HepG2 (cell line): ENCODE results near the gene KCNMA1. TPM values are rescaled to one million over a fixed set of nuclear protein-coding genes. Genes with fewer than 3 reads are reported as not detected.

Experiments used
- ATAC-seq: fragments of 200-7000 bp; cut with Tn5 transposase; 3 replicates; pipeline ENCODE4 v1.9.1; 2020; ENCODE audit warnings: mild to moderate bottlenecking, moderate library complexity
- BruUV-seq: library from RNA; stranded (reverse); fragments of 400-500 nt; replicated peaks from 2 replicates; lab custom pipeline; 2021; lab: Mats Ljungman, UMichigan
- CTCF ChIA-PET: fragments of 300-600 bp; formaldehyde crosslinking; extraction: SDS; loops from one replicate; lab custom pipeline; 2021; ENCODE audit warnings: low total read pairs, inconsistent platforms, low intra/inter-chr PET ratio; lab: Yijun Ruan, JAX
- POLR2A ChIA-PET: fragments of 350-600 bp; sonication (Branson Sonifier 250); formaldehyde crosslinking; loops from one replicate; lab custom pipeline; 2020; ENCODE audit warnings: antibody characterized with exemption, inconsistent platforms; lab: Yijun Ruan, JAX
- DNase-seq: peaks from one replicate; pipeline ENCODE4 v3.0.0-alpha.2; 2015; ENCODE audit warnings: low spot score
- FAIRE-seq: peaks from 3 replicates; lab custom pipeline; 2011; peaks lifted over from hg19 to GRCh38; lab: Jason Lieb, UNC
- H2AFZ ChIP-seq: one replicate; pipeline ENCODE4 v1.6.1; 2011; ENCODE audit warnings: low read length, inconsistent platforms
- H3K27ac ChIP-seq: fragments of 300-600 bp; 3 replicates; pipeline ENCODE4 v1.8.0; 2011; ENCODE audit warnings: mixed run types, mild to moderate bottlenecking, mixed read lengths, low read length, inconsistent platforms; ENCODE audit not compliant: insufficient read depth; ENCODE audit errors: extremely low read length
- H3K27me3 ChIP-seq, 2 experiments: fragments of 200-600 bp in 1 of 2; 2 replicates in 1 of 2; 3 replicates in 1 of 2; pipeline versions ENCODE4 v1.6.0 to v1.8.0; 2011; ENCODE audit warnings: low read length in 2 of 2, mild to moderate bottlenecking in 2 of 2, moderate library complexity in 2 of 2, inconsistent platforms in 1 of 2; ENCODE audit not compliant: insufficient read depth in 2 of 2, control insufficient read depth in 1 of 2
- H3K36me3 ChIP-seq, 2 experiments: fragments of 200-600 bp in 1 of 2; replicated peaks in 1 of 2; 2 replicates in 1 of 2; 3 replicates in 1 of 2; pipeline versions ENCODE4 v1.5.1 to v1.8.0; 2011; ENCODE audit warnings: low read length in 2 of 2, inconsistent platforms in 1 of 2; ENCODE audit not compliant: insufficient read depth in 2 of 2, control insufficient read depth in 1 of 2
- H3K4me1 ChIP-seq: 2 replicates; pipeline ENCODE4 v1.5.1; 2012; ENCODE audit warnings: low read length, inconsistent platforms; ENCODE audit not compliant: insufficient read depth
- H3K4me2 ChIP-seq: 2 replicates; pipeline ENCODE4 v1.6.0; 2011; ENCODE audit warnings: low read depth, low read length, inconsistent platforms
- H3K4me3 ChIP-seq, 3 experiments: fragments of 200-600 bp in 1 of 3; sonication (generic), shearing (Covaris generic) in 1 of 3; replicated peaks in 1 of 3; 2 replicates each; pipeline ENCODE4 v1.5.1; 2011 to 2016; ENCODE audit warnings: low read length in 3 of 3, inconsistent platforms in 2 of 3, low read depth in 2 of 3, mild to moderate bottlenecking in 2 of 3, control low read depth in 1 of 3, mixed read lengths in 1 of 3; ENCODE audit not compliant: insufficient read depth in 1 of 3
- H3K79me2 ChIP-seq: one replicate; pipeline ENCODE4 v1.6.1; 2011; ENCODE audit warnings: low read length, inconsistent platforms; ENCODE audit not compliant: insufficient read depth
- H3K9ac ChIP-seq: 2 replicates; pipeline ENCODE4 v1.6.0; 2011; ENCODE audit warnings: mild to moderate bottlenecking, low read depth, low read length, inconsistent platforms; ENCODE audit not compliant: insufficient read depth
- H3K9me3 ChIP-seq: 2 replicates; pipeline ENCODE4 v1.5.1; 2012; ENCODE audit warnings: mild to moderate bottlenecking, low read length
- H4K20me1 ChIP-seq: 2 replicates; pipeline ENCODE4 v1.6.0; 2011; ENCODE audit warnings: inconsistent platforms, mild to moderate bottlenecking, low read length, moderate library complexity; ENCODE audit not compliant: insufficient read depth
- IKZF1 ChIP-seq: fragments of 450-650 bp; IDR thresholded peaks from 2 replicates; pipeline ENCODE4 v1.7.1; 2016
- RAD21 ChIP-seq: fragments of 450-650 bp; formaldehyde crosslinking; IDR thresholded peaks from 2 replicates; pipeline ENCODE4 v1.5.0; 2020; ENCODE audit warnings: mild to moderate bottlenecking
- YEATS4 ChIP-seq: sonication (generic); formaldehyde crosslinking; IDR thresholded peaks from 2 replicates; pipeline ENCODE4 v1.4.0; 2020; ENCODE audit warnings: missing genetic modification reagents, borderline replicate concordance
- ZFP82 ChIP-seq: sonication (generic); formaldehyde crosslinking; IDR thresholded peaks from 2 replicates; pipeline ENCODE4 v1.5.1; 2020; ENCODE audit warnings: mild to moderate bottlenecking, missing genetic modification reagents, borderline replicate concordance
- ZFYVE20 ChIP-seq: sonication (generic); formaldehyde crosslinking; IDR thresholded peaks from 2 replicates; pipeline ENCODE4 v1.8.0; 2023; ENCODE audit warnings: low read depth, mild to moderate bottlenecking, moderate library complexity, missing genetic modification reagents, borderline replicate concordance
- ZNF160 ChIP-seq: sonication (generic); formaldehyde crosslinking; IDR thresholded peaks from 2 replicates; pipeline ENCODE4 v1.8.0; 2022; ENCODE audit warnings: mild to moderate bottlenecking, inconsistent platforms, missing genetic modification reagents
- WGBS: methylation state at CpG from one replicate; pipeline ENCODE4 v1.1.6; 2017; ENCODE audit warnings: low lambda C conversion rate; 5-methylcytosine and 5-hydroxymethylcytosine counted together
- in situ Hi-C: cut with HindIII; loops from 2 replicates; pipeline ENCODE4 v1.10.0; 2017; ENCODE audit warnings: low pct_unique_long_range_greater_than_20kb; ENCODE audit not compliant: extremely low pct_ligation_motif_present
- intact Hi-C: fragments of 100-400 bp; cut with micrococcal nuclease; formaldehyde crosslinking; loops from one replicate; pipeline ENCODE4 v1.10.0; 2022; ENCODE audit not compliant: unreplicated experiment
- polyA plus RNA-seq, 8 experiments: library from polyadenylated mRNA; depleted of rRNA in 3 of 8; stranded (reverse) in 7 of 8; unstranded in 1 of 8; fragments of >200 nt; fragmentation: Illumina TruSeq in 4 of 8; extraction: Trizol in 4 of 8; gene quantifications; 2 replicates each; pipeline versions ENCODE4 v1.2.1 to v1.2.3, GENCODE V29; 2011 to 2016; ENCODE audit warnings: low read depth in 4 of 8, missing spikeins in 1 of 8, mixed read lengths in 1 of 8; ENCODE audit not compliant: insufficient read depth in 1 of 8
- total RNA-seq, 5 experiments: library from RNA; depleted of rRNA; stranded (reverse); fragments of >200 nt; fragmentation: Illumina TruSeq; extraction: Trizol; gene quantifications; 2 replicates each; pipeline ENCODE4 v1.2.3, GENCODE V29; 2016; ENCODE audit warnings: low read depth in 1 of 5
- TF ChIP-seq, protein P1 (sequence below): sonication (generic); formaldehyde crosslinking; IDR thresholded peaks from 2 replicates; pipeline ENCODE4 v1.4.0; 2020; ENCODE audit warnings: missing genetic modification reagents, borderline replicate concordance
- TF ChIP-seq, protein P2 (sequence below): sonication (generic); formaldehyde crosslinking; conservative IDR thresholded peaks from 2 replicates; pipeline ENCODE4 v1.4.0; 2020; ENCODE audit warnings: missing genetic modification reagents

KCNMA1 gene
- total and polyA plus RNA-seq, 2 of the 13 experiments (the other 11 are each of a cell fraction or from before 2014, with no cell fraction given), result 0.02 TPM; not detected in 1

GRCh38 chr10:77550378-77550777 is 87.2 kb downstream of the KCNMA1 start (continued):
- TF ChIP-seq, protein P1, sequence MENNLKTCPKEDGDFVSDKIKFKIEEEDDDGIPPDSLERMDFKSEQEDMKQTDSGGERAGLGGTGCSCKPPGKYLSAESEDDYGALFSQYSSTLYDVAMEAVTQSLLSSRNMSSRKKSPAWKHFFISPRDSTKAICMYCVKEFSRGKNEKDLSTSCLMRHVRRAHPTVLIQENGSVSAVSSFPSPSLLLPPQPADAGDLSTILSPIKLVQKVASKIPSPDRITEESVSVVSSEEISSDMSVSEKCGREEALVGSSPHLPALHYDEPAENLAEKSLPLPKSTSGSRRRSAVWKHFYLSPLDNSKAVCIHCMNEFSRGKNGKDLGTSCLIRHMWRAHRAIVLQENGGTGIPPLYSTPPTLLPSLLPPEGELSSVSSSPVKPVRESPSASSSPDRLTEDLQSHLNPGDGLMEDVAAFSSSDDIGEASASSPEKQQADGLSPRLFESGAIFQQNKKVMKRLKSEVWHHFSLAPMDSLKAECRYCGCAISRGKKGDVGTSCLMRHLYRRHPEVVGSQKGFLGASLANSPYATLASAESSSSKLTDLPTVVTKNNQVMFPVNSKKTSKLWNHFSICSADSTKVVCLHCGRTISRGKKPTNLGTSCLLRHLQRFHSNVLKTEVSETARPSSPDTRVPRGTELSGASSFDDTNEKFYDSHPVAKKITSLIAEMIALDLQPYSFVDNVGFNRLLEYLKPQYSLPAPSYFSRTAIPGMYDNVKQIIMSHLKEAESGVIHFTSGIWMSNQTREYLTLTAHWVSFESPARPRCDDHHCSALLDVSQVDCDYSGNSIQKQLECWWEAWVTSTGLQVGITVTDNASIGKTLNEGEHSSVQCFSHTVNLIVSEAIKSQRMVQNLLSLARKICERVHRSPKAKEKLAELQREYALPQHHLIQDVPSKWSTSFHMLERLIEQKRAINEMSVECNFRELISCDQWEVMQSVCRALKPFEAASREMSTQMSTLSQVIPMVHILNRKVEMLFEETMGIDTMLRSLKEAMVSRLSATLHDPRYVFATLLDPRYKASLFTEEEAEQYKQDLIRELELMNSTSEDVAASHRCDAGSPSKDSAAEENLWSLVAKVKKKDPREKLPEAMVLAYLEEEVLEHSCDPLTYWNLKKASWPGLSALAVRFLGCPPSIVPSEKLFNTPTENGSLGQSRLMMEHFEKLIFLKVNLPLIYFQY, result no peak
- no peak for TF ChIP-seq ZFYVE20
- TF ChIP-seq RAD21 (CRISPR knock-in tag), result no peak
- TF ChIP-seq, protein P2, sequence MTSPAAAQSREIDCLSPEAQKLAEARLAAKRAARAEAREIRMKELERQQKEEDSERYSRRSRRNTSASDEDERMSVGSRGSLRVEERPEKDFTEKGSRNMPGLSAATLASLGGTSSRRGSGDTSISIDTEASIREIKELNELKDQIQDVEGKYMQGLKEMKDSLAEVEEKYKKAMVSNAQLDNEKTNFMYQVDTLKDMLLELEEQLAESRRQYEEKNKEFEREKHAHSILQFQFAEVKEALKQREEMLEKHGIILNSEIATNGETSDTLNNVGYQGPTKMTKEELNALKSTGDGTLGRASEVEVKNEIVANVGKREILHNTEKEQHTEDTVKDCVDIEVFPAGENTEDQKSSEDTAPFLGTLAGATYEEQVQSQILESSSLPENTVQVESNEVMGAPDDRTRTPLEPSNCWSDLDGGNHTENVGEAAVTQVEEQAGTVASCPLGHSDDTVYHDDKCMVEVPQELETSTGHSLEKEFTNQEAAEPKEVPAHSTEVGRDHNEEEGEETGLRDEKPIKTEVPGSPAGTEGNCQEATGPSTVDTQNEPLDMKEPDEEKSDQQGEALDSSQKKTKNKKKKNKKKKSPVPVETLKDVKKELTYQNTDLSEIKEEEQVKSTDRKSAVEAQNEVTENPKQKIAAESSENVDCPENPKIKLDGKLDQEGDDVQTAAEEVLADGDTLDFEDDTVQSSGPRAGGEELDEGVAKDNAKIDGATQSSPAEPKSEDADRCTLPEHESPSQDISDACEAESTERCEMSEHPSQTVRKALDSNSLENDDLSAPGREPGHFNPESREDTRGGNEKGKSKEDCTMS (CRISPR knock-in tag), result no peak
- TF ChIP-seq, all 625 proteins: peak for 0

- no peak overlapping the region for H3K27ac ChIP-seq
- in situ Hi-C loops, result no loop called here
- CTCF ChIA-PET, result no interaction called here
- 0% methylated on average over 1 of the region's 1 CpG for WGBS
- H3K9ac ChIP-seq, result no peak overlapping the region
- TF ChIP-seq YEATS4 (CRISPR knock-in tag) (no peak), ZFP82 (CRISPR knock-in tag) (no peak), ZNF160 (no peak), IKZF1 (no peak)
- H2AFZ ChIP-seq, result no peak overlapping the region
- intact Hi-C loops, result no loop called here
- H3K9me3 ChIP-seq, result no peaks in the 10 kb centered on the region
- ATAC-seq (no peak), FAIRE-seq (no peak), DNase-seq (no peak)
- POLR2A ChIA-PET, result no interaction called here
- no peak overlapping the region for H3K4me2 ChIP-seq
- no peaks in the 10 kb centered on the region for H3K36me3 ChIP-seq
- no peak overlapping the region for H3K4me3 ChIP-seq
- no TSS peak for BruUV-seq
- H3K79me2 ChIP-seq, result no peaks in the 10 kb centered on the region
- H3K4me1 ChIP-seq, result no peaks in the 10 kb centered on the region
- peaks cover 0 to 4% of the 10 kb centered on the region in 2 experiments; a peak in 1 of 5 replicates for H3K27me3 ChIP-seq
- H4K20me1 ChIP-seq, result no peaks in the 10 kb centered on the region
Measured at GRCh38 chr10:77548671-77549070, 88.9 kb downstream of the KCNMA1 start.
